MM.1S (cell line): ENCODE measurements around the gene PLA2G7.

ENCODE experiments used
- EZH2 ChIP-seq: fragments of 300-600 bp; sonication (generic); optimal IDR thresholded peaks from 2 replicates; pipeline ENCODE3; 2017; ENCODE audit warnings: low read depth, mild to moderate bottlenecking, antibody characterized with exemption, low read length, mixed read lengths
- EZH2phosphoT487 ChIP-seq: fragments of 300-600 bp; sonication (generic); IDR thresholded peaks from 2 replicates; pipeline ENCODE4 v1.6.1; 2018; ENCODE audit warnings: antibody characterized with exemption, low read length
- TF ChIP-seq, protein P1 (sequence below): fragments of 300-600 bp; sonication (generic); IDR thresholded peaks from 2 replicates; pipeline ENCODE4 v1.5.1; 2016; ENCODE audit warnings: antibody characterized with exemption, low read length, mixed read lengths

DNA sequence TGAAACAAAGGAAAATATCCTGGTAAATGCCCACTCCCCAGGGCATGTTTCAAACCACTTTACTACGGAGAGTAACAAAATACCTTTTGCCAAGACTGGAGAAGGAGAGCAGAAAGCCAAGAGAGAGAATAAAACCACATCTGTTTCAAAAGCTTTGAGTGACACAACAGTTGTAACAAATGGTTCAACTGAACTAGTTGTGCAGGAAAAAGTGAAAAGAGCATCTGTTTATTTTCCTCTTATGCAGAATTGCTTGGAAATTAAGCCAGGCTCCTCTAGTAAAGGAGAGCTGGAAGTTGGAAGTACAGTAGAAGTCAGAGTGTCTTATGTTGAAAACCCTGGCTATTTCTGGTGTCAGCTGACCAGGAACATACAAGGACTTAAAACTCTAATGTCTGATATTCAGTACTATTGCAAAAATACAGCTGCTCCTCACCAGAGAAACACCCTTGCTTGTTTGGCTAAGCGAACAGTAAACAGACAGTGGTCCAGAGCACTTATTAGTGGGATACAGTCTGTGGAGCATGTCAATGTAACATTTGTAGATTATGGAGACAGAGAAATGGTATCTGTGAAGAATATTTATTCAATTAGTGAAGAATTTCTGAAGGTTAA lies 44.9 kb downstream of the PLA2G7 start:
- TF ChIP-seq, protein P1, sequence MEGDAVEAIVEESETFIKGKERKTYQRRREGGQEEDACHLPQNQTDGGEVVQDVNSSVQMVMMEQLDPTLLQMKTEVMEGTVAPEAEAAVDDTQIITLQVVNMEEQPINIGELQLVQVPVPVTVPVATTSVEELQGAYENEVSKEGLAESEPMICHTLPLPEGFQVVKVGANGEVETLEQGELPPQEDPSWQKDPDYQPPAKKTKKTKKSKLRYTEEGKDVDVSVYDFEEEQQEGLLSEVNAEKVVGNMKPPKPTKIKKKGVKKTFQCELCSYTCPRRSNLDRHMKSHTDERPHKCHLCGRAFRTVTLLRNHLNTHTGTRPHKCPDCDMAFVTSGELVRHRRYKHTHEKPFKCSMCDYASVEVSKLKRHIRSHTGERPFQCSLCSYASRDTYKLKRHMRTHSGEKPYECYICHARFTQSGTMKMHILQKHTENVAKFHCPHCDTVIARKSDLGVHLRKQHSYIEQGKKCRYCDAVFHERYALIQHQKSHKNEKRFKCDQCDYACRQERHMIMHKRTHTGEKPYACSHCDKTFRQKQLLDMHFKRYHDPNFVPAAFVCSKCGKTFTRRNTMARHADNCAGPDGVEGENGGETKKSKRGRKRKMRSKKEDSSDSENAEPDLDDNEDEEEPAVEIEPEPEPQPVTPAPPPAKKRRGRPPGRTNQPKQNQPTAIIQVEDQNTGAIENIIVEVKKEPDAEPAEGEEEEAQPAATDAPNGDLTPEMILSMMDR = no peak
- TF ChIP-seq EZH2 (no peak), EZH2phosphoT487 (no peak)
